Measurements from ENCODE around the gene TRAF6.
"Not testable (repeated sequence)": the region's sequence is repeated elsewhere in the genome, so short reads cannot be mapped to it uniquely, and the experiment has no call there.

The TRAF6 gene

DNA sequence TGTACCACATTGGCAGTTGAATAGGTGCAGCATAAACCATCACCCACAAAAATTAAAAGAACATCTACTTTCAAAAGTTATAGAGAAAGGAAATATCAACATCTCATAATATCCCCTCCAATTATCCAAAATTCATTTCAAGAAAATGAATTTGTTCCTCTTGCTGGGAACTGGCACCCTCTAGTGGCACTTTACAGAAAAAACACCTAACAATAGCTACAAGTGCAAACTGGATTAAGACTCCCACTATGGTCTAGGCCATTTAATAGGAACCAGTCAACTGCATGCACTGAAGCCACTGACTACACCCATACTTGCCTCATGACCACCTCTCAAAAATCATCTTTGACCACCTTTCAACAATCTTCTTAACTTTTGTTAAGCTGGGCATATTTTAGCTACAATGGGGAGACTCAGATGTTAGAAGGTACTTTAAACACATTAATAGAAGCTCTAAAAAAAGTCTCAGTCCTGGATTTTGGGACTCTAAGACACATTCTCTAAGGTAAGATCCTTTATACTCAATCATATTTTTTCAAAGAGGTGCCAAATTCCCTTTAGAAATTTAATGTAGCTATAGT lies 17.3 kb downstream of the TRAF6 start:
- no peak for DNase-seq

DNA sequence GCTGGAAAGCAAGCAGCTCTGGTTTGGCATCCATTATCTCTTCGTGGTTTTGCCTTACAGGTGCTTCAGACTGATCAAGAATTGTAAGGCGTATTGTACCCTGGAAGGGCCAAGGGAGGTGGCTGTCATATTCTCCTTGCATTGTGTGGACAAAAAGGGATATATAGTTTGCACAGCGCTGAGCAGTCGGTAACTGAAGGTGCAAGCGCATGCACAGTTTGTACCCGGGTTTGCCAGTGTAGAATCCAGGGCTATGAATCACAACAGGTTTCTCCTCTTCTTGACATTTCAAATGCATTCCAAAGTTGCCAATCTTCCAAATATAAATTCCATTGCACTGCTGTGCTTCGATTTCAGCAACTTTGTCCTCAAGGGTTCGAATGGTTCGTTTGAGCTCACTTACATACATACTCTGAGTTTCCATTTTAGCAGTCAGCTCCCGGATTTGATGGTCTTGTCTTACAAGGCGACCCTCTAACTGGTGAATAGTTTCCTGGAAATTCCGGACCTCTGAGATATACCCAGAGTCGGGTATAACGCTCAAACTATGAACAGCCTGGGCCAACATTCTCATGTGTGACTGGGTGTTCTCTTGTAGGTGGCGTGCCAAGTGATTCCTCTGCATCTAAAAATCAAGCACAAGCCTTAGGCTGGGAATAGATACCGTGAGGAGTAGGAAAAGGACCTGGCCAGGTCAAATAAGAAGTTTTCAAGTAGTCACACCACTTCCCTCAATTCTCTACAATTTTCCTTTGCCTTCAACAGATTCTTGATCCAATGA lies 19.9 kb downstream of the TRAF6 start:
- no peak for DNase-seq

DNA sequence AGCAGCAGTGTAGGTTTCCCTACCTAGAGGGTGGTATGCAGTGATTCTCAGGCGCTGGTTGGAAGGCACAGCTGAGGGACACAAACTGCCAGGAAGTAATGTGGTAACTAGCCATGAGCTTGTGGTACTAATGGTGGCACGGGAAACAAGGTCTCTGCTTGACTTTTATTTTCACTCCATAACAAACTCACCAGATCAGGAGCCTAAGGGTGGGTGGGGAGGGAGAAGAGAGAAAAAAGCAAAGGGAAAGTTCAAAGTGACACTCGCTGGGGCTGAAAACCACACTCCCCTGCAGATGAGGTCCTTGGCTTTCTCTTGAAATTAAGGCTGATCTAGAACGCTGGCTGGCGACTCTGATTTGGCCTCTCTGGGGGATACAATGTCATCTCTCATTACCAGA lies 22.0 kb downstream of the TRAF6 start:
- DNase-seq: no peak

DNA sequence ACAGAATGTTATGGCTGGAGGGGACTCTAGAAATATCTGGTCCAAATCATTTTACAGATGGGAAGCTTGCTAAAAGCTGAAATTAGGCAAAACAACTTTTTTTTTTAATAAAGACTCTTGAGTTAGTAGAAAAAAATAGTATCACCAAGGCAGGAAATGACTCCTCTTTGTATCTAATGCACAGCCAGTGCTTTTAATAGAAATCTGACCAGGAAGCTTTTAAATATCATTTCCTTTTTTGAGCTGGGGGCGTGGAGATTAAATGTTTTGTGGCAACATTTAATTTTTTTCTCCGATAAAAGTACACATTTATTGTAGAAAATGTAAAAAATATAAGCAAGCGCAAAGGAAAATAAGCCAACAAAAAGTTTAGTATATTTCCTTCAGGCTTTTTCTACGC lies 22.5 kb downstream of the TRAF6 start:
- no peak for DNase-seq

DNA sequence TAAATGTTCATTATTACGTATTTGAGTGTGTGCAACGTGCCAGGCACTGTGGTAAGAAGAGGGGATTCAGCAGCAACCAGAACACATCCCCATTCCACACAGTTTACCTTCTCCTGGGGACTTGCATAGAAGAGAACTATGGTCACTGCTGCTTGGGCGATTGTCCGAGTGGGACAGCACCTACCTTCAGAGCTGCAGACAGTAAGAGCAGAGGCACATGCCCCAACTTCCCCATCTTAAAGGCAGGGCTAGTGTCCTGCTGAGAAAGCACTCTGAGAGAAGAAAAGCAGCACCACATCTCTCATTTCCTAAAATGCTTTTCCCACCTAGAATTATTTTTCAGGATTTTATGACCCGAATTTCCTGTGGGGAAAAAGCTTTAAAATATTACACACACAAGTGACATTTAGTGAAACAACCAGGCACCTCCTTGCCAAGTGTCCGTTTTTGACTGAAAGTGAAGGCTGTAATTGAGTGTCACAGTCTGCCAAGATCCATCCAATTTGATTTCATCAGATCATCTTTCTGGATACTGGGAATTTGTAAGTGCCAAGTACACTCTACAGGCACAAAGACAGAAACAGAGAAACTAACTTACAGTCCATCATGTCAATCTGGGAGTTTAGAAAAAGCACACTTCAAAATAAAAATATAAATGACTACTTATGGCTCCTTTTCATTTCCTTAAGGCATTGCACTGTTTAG lies 24.6 kb downstream of the TRAF6 start:
- no peak for DNase-seq

DNA sequence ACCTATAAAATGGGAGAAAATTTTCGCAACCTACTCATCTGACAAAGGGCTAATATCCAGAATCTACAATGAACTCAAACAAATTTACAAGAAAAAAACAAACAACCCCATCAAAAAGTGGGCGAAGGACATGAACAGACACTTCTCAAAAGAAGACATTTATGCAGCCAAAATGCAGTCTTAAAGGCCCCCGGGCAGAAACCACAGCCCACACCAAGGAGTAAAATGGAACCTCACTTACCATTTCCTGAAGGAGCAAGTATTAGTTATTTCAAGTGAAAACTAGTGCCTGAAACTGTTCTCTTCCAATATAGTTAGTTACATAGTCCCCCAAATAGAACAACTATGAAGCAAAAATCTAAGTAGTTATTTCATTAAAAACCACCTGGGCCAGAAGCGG lies 27.0 kb downstream of the TRAF6 start:
- not testable (repeated sequence) for DNase-seq

DNA sequence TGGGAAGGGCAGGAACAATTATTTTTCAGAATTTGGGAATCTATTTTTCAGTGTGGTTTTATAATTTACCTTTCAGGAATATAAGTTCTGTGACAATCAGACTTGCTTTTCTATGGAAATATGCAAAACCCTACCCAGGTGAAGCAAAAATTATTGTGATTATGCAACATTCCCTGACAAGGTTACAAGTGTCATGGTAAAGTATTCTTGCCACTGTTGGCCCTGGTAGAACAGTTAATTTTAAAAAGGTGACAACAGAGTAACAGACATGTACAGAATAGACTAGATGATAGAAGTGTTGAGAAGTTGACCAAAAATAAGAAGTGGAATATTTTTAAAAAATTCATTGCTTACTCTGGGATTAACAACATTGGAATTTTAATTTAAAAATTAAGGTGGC lies 29.2 kb downstream of the TRAF6 start:
- DNase-seq: no peak

DNA sequence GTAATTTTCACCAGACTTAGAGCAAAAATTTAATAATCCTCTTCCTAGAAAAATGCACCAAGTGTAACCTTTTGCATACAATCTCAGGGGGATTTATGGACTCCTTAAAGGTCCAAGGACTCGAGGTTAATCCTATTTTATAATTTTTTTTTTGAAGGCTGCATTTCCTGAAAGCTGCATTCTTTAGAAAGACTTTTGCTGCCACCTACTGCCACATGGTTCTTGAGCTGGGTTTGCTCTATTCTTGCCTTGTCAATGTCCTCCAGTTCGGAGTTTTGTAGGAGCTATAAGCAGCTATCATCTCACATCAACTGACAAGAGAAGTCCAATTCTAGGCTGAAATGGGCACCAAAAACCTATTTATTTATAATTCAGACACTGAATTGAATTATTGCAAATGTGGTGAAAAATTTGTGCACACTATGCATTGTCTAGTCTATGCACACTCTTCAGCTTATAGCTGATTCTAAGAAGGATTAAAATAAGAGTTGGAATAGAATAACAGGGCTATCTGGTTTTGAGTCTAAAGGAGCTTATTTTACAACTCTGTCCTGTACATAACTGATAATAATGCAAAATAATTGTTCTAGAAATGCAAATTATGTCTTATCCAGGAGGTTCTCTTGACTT lies 31.3 kb downstream of the TRAF6 start:
- DNase-seq: no peak

DNA sequence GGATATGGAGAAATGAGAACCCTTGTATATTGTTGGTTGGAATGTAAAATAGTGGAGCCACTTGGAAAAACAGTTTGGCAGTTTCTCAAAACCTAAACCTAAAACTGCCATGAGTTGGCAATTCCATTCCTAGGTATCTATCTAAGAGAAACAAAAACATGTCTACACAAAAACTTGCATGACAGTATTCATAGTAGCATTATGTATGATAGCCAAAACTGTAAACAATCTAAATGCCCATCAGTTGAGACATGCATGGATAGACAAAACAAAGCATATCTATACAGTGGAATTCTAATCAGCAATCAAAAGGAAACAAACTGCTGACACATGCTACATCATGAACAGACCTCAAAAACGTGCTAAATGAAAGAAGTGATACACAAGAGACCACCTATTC lies 34.9 kb downstream of the TRAF6 start:
- DNase-seq: no peak

DNA sequence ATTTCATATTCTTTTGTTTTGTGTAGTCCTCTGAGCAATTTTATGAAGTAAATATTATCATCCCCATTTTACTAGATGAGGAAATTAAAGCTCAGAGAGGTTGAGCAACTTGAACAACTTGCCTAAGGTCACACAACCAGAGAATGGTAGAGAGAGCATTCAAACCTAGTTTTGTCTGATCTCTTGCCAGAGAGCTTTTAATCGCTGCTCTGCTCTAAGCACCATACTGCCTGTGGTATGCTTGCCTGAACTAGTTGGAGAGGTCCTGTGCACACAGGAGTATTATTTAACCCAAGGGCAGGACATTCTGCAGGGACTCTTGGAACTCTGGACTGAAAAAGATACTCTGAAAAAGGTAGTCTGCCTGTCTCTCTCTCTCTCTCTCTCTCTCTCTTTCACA lies 38.5 kb downstream of the TRAF6 start:
- no peak for DNase-seq

DNA sequence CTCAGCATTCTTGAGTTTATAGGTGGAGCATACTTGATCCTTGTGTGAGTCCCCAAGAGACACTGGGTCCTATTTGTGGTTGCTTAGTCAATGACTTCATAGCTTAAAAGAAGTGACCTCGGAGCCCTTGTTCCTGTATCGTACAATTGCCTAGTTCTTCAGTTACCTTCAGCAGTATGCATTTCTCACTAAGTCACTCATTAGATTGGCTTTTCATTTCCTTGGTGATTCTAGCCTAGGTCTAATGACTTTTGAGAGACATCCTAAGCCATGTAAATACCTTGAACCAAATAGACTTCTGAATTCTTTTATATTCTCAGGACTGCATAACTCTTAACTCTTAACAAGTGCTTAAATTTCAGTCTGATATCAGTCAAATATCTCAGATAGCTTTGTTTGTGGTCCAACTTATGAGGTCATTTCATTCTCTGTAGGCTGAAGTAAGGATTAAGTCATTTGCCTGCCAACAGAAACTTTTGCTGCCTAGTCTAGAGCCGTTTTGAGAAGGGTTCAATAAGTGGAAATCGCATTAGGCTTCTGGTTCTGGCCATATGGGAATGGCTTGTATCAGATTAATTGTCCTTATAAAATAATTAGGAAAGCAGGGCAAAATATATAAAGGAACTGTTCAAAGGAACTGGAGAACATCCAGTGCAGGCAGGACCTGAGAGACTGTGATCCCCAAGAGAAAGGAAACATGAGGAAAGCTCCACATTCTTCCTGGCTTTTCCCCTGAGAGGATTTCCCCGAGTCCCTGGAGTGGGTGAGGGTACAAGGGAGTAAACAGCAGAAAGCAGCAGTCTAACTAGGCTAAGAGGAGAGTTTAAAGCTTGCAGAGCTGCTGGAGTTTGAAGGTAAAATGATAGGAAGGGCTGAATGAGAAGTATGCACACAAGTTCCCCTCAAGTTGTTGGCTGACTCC lies 39.9 kb downstream of the TRAF6 start:
- DNase-seq: no peak

DNA sequence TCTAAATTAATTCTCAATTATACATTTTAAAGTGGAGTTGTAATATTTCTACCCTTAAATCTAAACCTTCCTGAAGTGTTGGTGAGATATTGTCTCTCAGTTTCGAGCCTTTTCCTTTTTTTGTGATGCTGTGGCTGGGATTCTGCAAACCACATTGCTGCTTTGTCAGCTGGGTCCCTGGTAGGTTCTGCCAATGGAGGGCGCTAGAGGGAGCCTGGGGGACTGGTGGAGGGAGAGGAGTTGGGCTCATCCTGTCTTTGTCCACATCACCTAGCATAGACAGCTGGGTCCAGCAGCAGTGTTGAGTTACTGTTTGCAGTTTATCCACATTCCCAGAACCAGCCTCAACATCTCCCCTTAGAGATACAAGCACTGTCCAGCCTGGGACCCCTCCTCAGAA lies 41.0 kb downstream of the TRAF6 start:
- no peak for DNase-seq

DNA sequence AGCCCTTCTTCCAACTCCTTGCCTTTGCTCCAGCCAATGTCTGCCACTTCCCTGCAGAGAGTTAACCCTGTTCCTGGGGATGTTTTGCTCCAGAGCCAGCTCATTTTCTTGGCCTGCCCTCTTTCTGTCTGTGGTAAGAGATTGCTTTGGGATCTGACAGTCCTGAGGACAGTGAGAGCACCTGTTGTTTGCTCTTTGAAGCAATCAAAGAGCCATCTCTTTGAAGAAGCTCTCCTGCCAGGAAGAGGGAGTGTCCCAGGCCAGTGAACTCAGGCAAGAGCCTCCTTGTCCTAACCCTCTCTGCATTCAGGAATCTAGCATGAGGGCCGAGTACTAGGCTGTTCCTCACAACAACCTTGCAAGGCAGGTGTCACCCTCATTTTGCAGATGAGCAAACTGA lies 42.2 kb downstream of the TRAF6 start:
- DNase-seq: no peak

DNA sequence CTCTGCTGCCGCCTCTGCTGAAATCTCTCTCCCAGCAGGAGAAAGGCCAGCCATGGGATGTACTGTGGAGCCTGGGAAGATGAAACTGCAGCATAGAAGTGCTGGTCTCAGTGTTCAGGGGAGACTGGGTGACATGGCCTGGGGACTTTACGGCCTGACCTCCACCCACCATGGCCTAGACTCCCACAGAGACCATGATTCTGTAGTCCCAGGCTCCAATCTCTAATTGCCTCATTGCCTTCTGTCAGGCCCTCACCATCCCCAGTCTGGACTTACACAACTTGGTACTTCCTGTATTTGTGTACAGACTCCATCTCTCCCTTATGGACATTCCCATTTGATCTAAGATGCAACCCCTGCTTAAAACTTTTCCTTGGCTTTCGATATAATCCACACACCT lies 43.1 kb downstream of the TRAF6 start:
- DNase-seq: no peak

DNA sequence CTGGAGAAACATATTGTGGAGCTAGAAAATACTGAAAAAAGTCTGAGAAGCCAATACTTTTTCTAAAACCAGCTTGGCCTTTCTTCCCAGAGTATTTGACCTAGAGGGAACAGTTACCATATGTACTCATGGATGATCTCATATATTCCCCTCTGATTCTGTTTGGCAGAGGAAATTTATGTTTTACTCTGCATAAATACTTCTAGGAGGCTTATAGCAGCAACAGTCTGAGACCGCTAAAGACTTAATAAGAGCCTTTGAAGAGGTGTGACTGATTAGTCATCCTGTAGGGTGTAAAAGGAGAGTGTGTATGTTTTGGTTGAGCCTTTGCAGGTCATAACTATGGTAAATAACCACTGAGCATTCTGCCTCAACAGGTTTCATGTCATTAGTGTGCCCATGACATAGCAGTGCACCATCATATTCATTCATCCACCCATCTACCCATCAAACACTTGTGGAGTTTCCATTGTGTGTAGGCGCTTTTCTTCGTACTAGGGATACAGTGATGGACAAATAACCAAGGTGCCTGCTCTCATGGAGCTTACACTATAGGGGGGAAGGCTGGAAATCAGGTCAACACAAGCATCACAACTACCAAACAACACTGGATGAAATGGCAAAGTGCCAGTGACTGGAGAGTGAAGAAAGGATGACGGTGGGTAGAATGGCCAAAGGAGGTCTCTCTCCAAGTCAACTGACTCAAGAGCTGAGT lies 44.5 kb downstream of the TRAF6 start:
- no peak for DNase-seq

DNA sequence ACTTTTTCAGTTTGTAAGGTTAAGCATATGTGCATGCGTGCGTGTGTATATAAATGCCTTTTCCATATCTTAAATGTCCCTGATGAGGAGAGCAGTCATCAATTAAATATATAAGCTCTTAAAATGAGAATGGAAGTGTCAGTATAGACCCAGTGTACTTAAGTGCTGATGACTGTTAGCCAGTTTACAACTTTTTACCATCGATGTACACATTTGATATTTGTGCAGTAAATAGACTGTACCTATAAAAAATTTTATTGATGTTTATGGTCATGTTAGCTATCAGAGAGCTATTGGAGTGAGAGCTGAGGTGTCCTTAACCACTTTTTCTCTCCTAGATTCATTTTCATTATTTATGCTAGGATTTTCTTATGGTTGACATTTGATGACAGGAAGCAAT lies 45.4 kb downstream of the TRAF6 start:
- DNase-seq: no peak

DNA sequence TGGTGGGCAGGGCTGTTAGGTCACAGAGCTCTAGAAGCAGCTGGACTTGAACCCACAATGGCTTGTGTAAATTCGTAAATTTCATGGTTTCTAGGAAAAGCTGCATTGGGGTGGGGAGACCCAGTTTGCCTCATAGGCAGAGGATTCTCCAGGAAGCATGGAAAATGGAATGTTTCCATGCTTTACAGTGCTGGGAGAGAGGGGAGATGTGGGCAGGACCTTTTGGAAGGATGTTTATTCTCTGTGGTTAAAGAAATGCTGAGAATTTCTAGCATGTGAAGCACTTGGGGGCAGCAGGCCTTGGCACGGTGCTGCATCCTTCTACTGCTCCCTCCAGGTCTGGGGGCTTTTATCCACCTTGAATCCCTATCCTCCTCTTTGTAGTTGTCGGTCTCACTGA lies 46.3 kb downstream of the TRAF6 start:
- no peak for DNase-seq

DNA sequence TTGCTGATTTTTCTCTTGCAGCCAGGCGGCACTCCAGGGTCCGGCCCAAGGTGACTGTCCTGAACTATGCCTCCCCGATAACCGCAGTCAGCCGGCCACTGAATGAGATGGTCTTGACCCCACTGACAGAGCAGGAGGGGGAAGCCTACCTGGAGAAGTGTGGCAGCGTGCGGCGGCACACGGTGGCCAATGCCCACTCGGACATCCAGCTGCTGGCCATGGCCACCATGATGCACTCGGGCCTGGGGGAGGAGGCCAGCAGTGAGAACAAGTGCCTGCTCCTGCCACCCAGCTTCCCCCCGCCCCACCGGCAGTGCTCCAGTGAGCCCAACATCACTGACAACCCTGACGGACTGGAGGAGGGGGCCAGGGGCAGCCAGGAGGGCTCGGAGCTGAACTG lies 47.8 kb downstream of the TRAF6 start:
- no peak for DNase-seq

DNA sequence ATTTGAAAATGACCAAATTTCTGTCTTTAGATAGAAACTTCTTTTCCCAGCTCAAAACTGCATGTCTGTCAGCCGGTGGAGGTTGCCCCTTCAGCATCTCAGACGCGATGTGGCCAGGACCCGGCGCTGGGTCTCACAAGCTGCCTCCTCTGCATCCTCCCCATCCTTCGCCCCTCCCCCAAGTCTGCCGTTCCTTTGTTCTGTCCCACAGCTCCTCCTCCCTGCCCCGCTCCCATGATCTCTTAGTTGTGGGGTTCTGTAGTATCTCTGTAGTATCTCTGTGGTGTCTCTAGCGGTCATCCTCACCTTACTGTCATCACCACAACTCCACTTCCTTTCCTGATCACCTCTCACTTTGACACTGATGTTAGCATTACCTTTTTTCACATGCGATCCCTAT lies 49.9 kb downstream of the TRAF6 start:
- no peak for DNase-seq

DNA sequence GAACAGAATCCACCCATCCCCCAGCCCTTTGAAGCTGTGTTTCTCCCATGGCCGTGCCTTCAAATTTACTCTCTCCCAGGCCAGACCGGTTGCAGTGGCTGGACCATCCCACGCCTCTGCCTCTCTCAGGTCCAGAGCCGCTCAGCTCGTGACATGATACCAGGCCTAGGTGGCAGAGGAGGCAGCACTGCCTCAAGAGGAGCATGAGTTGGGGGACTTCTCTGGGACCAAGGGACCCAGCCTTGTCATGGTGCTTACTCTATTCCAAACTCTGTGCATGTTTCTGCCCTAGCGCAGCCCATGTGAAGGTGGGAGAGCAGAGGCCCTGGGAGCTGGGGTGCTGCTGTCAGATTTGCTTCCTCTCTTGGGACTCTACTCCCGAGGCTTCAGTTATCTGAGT lies 51.0 kb downstream of the TRAF6 start:
- DNase-seq: no peak

DNA sequence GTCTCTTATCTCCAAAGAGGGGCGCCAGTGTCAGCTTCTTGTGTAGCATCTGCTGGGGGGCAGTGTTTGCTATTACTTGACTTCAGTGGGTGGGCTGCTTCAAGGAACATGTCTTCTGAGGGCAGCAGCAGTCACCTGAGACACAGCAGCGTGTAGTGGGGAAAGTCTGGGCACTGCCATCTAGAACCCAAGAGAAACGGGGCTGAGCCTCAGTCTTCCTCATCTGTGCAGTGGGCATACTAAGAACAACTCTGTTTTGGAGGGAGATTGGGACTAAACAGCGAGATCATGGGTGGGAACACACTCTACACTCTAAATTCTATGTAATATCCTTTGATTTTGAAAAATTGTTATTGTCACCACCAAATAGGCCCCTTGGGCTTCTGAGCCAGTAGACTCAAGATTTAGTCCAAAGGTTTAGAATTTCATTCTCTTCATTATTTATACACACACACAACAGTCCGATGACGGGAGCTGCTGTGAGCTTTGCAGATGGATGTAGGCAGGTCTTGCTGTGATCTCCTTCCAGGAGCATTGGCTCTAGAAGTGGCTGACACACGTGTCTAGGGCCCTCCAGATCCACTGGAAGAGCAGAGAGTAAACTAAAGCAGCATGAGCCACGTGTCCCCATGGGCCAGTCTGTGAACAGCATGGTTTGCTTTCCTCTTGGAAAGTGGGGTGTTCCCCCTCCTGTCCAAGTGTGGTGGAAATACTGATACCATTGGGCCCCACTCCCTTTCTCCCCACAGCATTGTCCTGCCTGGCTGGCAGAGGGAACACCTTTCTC lies 51.8 kb downstream of the TRAF6 start:
- no peak for DNase-seq

All from activated T-cell treated with anti-CD3 and anti-CD28 coated beads, Interleukin-2, amount 50 U/mL, for 1 hour (primary cell).